ENCODE measurements around the gene LYZL1. TPM values are rescaled to one million over a fixed set of nuclear protein-coding genes. Genes with fewer than 3 reads are reported as not detected.

LYZL1 gene
- total and polyA plus RNA-seq, 7 donors = not detected

GRCh38 chr10:29321656-29322055 is 32.8 kb downstream of the LYZL1 start:
- peaks cover 0 to 45% (median 27%) of the 10 kb centered on the region in 4 donors for H3K4me1 ChIP-seq
- no peak for TF ChIP-seq EP300 (IDR thresholded peaks at IDR 0.05)
- no peak for TF ChIP-seq POLR2A (IDR thresholded peaks at IDR 0.05)
- TF ChIP-seq POLR2AphosphoS5 (IDR thresholded peaks at IDR 0.05) = no peak
- no peak for TF ChIP-seq CTCF (IDR thresholded peaks at IDR 0.05)
- H3K9me3 ChIP-seq = no peaks in the 10 kb centered on the region
- 67 to 89% methylated on average over 8 of the region's 8 CpGs for WGBS, 2 donors
- no peak overlapping the region for H3K27ac ChIP-seq
- intact Hi-C loops (cut with DNase I) = no loop called here
- H3K27me3 ChIP-seq = no peaks in the 10 kb centered on the region
- H3K36me3 ChIP-seq = no peaks in the 10 kb centered on the region
- H3K4me3 ChIP-seq = no peak overlapping the region
- no peak for DNase-seq

GRCh38 chr10:29322918-29323317 is 34.0 kb downstream of the LYZL1 start:
- TF ChIP-seq CTCF (IDR thresholded peaks at IDR 0.05) (peak in 2 of 4 experiments; percentile 9 to 22), POLR2A (IDR thresholded peaks at IDR 0.05) (no peak), POLR2AphosphoS5 (IDR thresholded peaks at IDR 0.05) (peak; percentile 22 to 78 (median 56)), EP300 (IDR thresholded peaks at IDR 0.05) (no peak)
- 77 to 82% methylated on average over 5 of the region's 5 CpGs for WGBS, 2 donors
- H3K27me3 ChIP-seq = no peaks in the 10 kb centered on the region
- no peaks in the 10 kb centered on the region for H3K9me3 ChIP-seq
- no peak for DNase-seq
- H3K27ac ChIP-seq = peak overlapping the region; percentile 38 to 73 (median 62)
- peaks cover 0 to 44% (median 26%) of the 10 kb centered on the region in 4 donors for H3K4me1 ChIP-seq
- intact Hi-C loops (cut with DNase I) = no loop called here
- no peak overlapping the region for H3K4me3 ChIP-seq
- H3K36me3 ChIP-seq = no peaks in the 10 kb centered on the region

GRCh38 chr10:29323367-29323766 is 34.5 kb downstream of the LYZL1 start:
- no peaks in the 10 kb centered on the region for H3K9me3 ChIP-seq
- H3K27me3 ChIP-seq = no peaks in the 10 kb centered on the region
- TF ChIP-seq POLR2AphosphoS5 (IDR thresholded peaks at IDR 0.05) (no peak), EP300 (IDR thresholded peaks at IDR 0.05) (no peak), CTCF (IDR thresholded peaks at IDR 0.05) (no peak), POLR2A (IDR thresholded peaks at IDR 0.05) (no peak)
- 47 to 69% methylated on average over 5 of the region's 5 CpGs for WGBS, 2 donors
- peaks cover 0 to 40% (median 24%) of the 10 kb centered on the region in 4 donors for H3K4me1 ChIP-seq
- intact Hi-C loops (cut with DNase I) = no loop called here
- H3K36me3 ChIP-seq = no peaks in the 10 kb centered on the region
- H3K27ac ChIP-seq = peak overlapping the region; percentile 38 to 73 (median 62)
- no peak overlapping the region for H3K4me3 ChIP-seq
- DNase-seq = no peak

- no peak for TF ChIP-seq POLR2A (IDR thresholded peaks at IDR 0.05)
- TF ChIP-seq CTCF (IDR thresholded peaks at IDR 0.05) = no peak
- no peak for TF ChIP-seq EP300 (IDR thresholded peaks at IDR 0.05)
- TF ChIP-seq POLR2AphosphoS5 (IDR thresholded peaks at IDR 0.05) = no peak
- 73 to 79% methylated on average over 11 of the region's 11 CpGs for WGBS, 2 donors
- DNase-seq = no peak
These were observed 35.5 kb downstream of the LYZL1 start for GRCh38 chr10:29324220-29324841.

More at GRCh38 chr10:29324220-29324841, 35.5 kb downstream of the LYZL1 start:
- no peaks in the 10 kb centered on the region for H3K27me3 ChIP-seq
- H3K36me3 ChIP-seq = no peaks in the 10 kb centered on the region
- no peaks in the 10 kb centered on the region for H3K9me3 ChIP-seq
- intact Hi-C loops (cut with DNase I) = no loop called here
- no peak overlapping the region for H3K4me3 ChIP-seq
- H3K4me1 ChIP-seq = peaks cover 0 to 38% (median 30%) of the 10 kb centered on the region in 4 donors
- H3K27ac ChIP-seq = peak overlapping the region in 1 of 4 donors; percentile 7
